Motor neuron (in vitro differentiated cells): ENCODE results near the gene KCNMB2. TPM values are rescaled to one million over a fixed set of nuclear protein-coding genes. Genes with fewer than 3 reads are reported as not detected.

Experiments used
- ATAC-seq, 8 experiments: fragments of 200-7000 bp; cut with Tn5 transposase; replicated peaks in 6 of 8; 2 replicates each; pipeline ENCODE4 v1.8.0; 2021; ENCODE audit warnings: mild to moderate bottlenecking in 8 of 8, moderate library complexity in 8 of 8
- H3K27ac ChIP-seq, 2 donors: fragments of 250-450 bp; sonication (Bioruptor Pico); 2 replicates each; pipeline ENCODE4 v1.9.0; 2021; ENCODE audit warnings: antibody characterized with exemption in 2 of 2, mild to moderate bottlenecking in 2 of 2, moderate library complexity in 1 of 2
- H3K4me1 ChIP-seq, 2 donors: fragments of 250-450 bp; sonication (Bioruptor Pico); replicated peaks in 1 of 2; 2 replicates each; pipeline ENCODE4 v1.6.1; 2021; ENCODE audit warnings: antibody characterized with exemption in 2 of 2, mild to moderate bottlenecking in 2 of 2, moderate library complexity in 1 of 2
- H3K4me3 ChIP-seq, 5 donors: fragments of 250-450 bp; sonication (Bioruptor Pico); 2 replicates each; pipeline ENCODE4 v1.9.0; 2021; ENCODE audit warnings: antibody characterized with exemption in 5 of 5, mild to moderate bottlenecking in 5 of 5, moderate library complexity in 4 of 5
- WGBS, 10 experiments: fragments of 450-650 bp; shearing (Covaris generic); methylation state at CpG; one replicate each; pipeline ENCODE4 v1.0.0; 2022; 5-methylcytosine and 5-hydroxymethylcytosine counted together
- in situ Hi-C, 9 experiments: fragments of 400-800 bp; cut with MboI; loops; one replicate each; pipeline ENCODE4 v1.15.0; 2021; ENCODE audit warnings: low sequenced_read_pairs in 9 of 9, low pct_unique_long_range_greater_than_20kb in 2 of 9; ENCODE audit not compliant: unreplicated experiment in 9 of 9
- total RNA-seq, 8 experiments: library from RNA; unstranded; fragments of 300-600 nt; gene quantifications; 2 replicates each; pipeline versions ENCODE4 v1.2.3 to v1.2.4, GENCODE V29; 2022

The KCNMB2 gene
- total RNA-seq, 8 experiments from 2014 or later = 0.18 to 4.3 (median 1.7) TPM

GRCh38 chr3:178768072-178768864 is 232.0 kb downstream of the KCNMB2 start:
- in situ Hi-C loops = no loop called here
- Histone ChIP-seq H3K4me1 (no peaks in the 10 kb centered on the region), H3K4me3 (no peak overlapping the region), H3K27ac (no peak overlapping the region)
- WGBS, 10 experiments = 12 to 100% (median 76%) methylated on average over 1 to 5 of the region's 5 CpGs
- no peak for ATAC-seq

GRCh38 chr3:178771511-178771910 is 235.3 kb downstream of the KCNMB2 start:
- in situ Hi-C loops = no loop called here
- H3K4me3 ChIP-seq = no peak overlapping the region
- 20 to 100% (median 84%) methylated on average over 1 to 3 of the region's 3 CpGs; no CpG with 5 or more reads in 2 of the 10 experiments for WGBS, 10 experiments
- no peak for ATAC-seq
- H3K4me1 ChIP-seq = no peaks in the 10 kb centered on the region
- H3K27ac ChIP-seq = no peak overlapping the region

GRCh38 chr3:178772746-178773145 is 236.5 kb downstream of the KCNMB2 start:
- ATAC-seq = no peak
- 0 to 100% (median 75%) methylated on average over 1 to 4 of the region's 4 CpGs; no CpG with 5 or more reads in 2 of the 10 experiments for WGBS, 10 experiments

DNA sequence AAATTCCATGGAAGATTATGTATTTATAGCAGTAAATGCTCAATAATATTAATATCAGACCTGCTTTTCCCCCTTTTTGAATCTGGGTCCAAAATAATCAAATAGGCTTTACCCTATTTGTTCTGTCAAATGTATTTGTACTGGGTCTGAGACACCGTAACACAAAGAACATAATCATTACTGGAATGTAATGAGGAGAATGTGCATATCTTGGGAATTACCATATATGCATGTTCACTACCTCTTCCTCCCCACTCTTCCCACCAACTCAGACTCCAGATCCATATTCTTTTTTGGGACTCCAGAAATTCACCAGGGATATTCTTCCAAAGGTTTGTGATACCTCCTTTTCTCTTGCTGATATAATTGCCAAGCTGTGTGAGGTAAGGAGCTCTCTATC is 237.1 kb downstream of the KCNMB2 start:
- peak in 3 of 8 experiments; percentile 69 to 91 (median 84) for ATAC-seq
- H3K27ac ChIP-seq = no peak overlapping the region
- WGBS, 10 experiments = 11 to 100% (median 77%) methylated on average over 1 of the region's 1 CpG; no CpG with 5 or more reads in 2 of the 10 experiments

More at GRCh38 chr3:178772746-178773145, 236.5 kb downstream of the KCNMB2 start:
- in situ Hi-C loops = no loop called here
- Histone ChIP-seq H3K4me1 (no peaks in the 10 kb centered on the region), H3K4me3 (no peak overlapping the region), H3K27ac (no peak overlapping the region)

DNA sequence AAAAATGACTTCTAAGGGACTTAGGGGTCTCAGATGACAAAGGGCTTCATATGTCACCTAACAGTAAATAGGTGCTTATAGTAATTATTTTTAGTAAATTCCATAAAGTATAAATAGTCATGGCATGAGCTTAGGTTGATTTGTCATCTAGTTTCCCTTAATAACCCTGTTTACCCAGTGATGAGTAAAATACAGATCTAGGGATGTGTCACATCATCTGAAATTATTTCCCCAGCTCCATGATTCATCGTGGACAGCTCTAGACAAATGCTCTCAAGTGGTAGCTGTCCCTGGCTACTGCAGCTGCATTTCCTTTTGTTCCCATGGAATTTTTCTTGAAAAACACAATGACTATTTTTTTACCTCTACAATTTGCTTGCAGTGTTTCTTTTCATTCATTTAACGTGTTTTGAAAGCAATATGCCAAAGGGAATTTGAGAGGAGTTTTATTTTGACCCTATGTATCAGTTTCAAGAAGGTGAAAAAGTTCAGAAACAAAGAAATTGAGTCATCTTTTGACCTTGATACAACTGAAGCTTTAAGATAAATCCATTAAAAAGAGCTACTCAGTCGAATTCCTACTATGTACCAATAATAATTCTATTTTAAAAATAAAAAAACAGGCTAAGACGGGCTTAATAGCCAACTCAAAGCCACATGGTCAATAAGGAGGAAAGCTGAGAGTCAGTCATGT is 241.6 kb downstream of the KCNMB2 start:
- Histone ChIP-seq H3K4me3 (no peak overlapping the region), H3K4me1 (no peaks in the 10 kb centered on the region), H3K27ac (no peak overlapping the region)
- peak in 6 of 8 experiments; percentile 61 to 86 (median 71) for ATAC-seq
- in situ Hi-C loops = no loop called here
- WGBS, 10 experiments = 0 to 71% (median 28%) methylated on average over 2 to 4 of the region's 4 CpGs; no CpG with 5 or more reads in 2 of the 10 experiments

More for the DNA sequence above, 237.1 kb downstream of the KCNMB2 start:
- in situ Hi-C loops = no loop called here
- Histone ChIP-seq H3K4me3 (no peak overlapping the region), H3K4me1 (no peaks in the 10 kb centered on the region)

DNA sequence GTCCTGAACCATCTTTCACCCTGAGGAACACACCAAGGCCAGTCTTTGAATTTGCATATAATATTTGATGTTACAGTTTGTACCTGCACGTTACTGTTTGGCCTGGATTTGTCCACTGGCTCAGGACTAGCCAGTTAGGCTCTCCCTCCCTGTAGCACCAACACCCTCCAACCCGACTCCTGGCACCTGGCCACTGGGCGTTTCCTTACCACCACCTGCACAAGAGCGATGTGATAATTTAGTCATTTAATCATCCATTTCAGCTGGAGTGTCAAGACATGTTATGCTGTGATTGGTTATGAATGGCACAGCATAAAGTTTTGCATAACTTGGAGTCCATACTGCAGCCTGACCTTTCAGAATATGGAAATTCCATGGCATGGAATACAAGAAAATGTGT is 242.4 kb downstream of the KCNMB2 start:
- ATAC-seq = peak in 1 of 8 experiments; percentile 60
- Histone ChIP-seq H3K27ac (no peak overlapping the region), H3K4me1 (no peaks in the 10 kb centered on the region), H3K4me3 (no peak overlapping the region)
- 8 to 100% (median 80%) methylated on average over 1 to 3 of the region's 4 CpGs; no CpG with 5 or more reads in 5 of the 10 experiments for WGBS, 10 experiments
- in situ Hi-C loops = no loop called here

DNA sequence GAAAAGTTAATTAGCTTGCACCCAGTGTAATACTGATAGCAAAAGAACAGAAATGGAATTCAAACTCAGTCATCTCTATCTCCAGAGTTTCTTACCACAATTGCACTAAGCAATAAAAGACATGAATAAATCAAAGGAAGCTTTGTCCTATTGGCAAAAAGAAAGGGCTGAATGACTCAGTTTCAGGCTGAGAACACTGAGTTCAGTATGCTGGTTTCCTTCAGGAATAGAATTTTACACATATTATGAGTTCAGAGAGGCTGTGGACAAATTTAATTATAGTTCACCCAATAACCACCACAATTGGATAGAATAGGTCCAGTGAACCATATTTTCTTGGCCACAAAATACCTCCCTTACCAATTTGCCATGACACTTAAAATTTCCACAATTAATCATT is 249.7 kb downstream of the KCNMB2 start:
- no peak overlapping the region for H3K27ac ChIP-seq
- peaks cover 0 to 3% of the 10 kb centered on the region in 2 donors for H3K4me1 ChIP-seq
- in situ Hi-C loops = no loop called here
- ATAC-seq = peak in 1 of 8 experiments; percentile 49
- H3K4me3 ChIP-seq = no peak overlapping the region

GRCh38 chr3:178787960-178788359 is 251.7 kb downstream of the KCNMB2 start:
- ATAC-seq = peak in 1 of 8 experiments; percentile 32
- WGBS, 10 experiments = 20 to 100% (median 67%) methylated on average over 1 of the region's 1 CpG; no CpG with 5 or more reads in 3 of the 10 experiments
- H3K4me3 ChIP-seq = no peak overlapping the region
- in situ Hi-C loops = no loop called here
- no peak overlapping the region for H3K27ac ChIP-seq
- H3K4me1 ChIP-seq = peaks cover 0 to 3% of the 10 kb centered on the region in 2 donors

GRCh38 chr3:178794711-178795110 is 258.5 kb downstream of the KCNMB2 start:
- in situ Hi-C loops = no loop called here
- H3K4me3 ChIP-seq = no peak overlapping the region
- H3K4me1 ChIP-seq = no peaks in the 10 kb centered on the region
- no peak overlapping the region for H3K27ac ChIP-seq
- ATAC-seq = no peak

DNA sequence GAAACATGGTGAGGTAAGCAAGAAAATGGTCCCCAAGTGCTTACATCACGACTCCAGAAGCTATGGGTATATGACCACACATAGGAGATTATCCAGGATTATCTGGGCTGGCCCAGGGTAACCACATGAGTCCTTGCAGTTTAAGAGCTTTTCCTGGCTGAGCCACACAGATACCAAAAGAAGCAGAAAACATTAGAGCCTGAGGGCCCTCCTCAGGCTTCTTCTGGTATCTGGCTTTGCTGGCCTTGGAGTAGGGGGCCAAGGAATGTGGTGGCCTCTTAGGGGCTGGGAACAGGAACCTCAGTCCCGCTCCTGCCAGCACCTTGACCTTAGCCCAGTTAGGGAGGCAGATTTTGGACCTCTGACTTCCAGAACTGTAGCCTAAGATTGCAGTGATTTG is 259.1 kb downstream of the KCNMB2 start:
- no peak overlapping the region for H3K27ac ChIP-seq
- in situ Hi-C loops = no loop called here
- no peak for ATAC-seq
- H3K4me3 ChIP-seq = no peak overlapping the region
- H3K4me1 ChIP-seq = no peaks in the 10 kb centered on the region
- WGBS, 10 experiments = 0 to 100% (median 83%) methylated on average over 1 to 2 of the region's 2 CpGs; no CpG with 5 or more reads in 3 of the 10 experiments

GRCh38 chr3:178802259-178802658 is 266.0 kb downstream of the KCNMB2 start:
- in situ Hi-C loops = no loop called here
- 0 to 100% (median 76%) methylated on average over 1 to 3 of the region's 3 CpGs; no CpG with 5 or more reads in 2 of the 10 experiments for WGBS, 10 experiments
- no peak overlapping the region for H3K4me3 ChIP-seq
- no peak overlapping the region for H3K27ac ChIP-seq
- H3K4me1 ChIP-seq = no peaks in the 10 kb centered on the region
- ATAC-seq = no peak

DNA sequence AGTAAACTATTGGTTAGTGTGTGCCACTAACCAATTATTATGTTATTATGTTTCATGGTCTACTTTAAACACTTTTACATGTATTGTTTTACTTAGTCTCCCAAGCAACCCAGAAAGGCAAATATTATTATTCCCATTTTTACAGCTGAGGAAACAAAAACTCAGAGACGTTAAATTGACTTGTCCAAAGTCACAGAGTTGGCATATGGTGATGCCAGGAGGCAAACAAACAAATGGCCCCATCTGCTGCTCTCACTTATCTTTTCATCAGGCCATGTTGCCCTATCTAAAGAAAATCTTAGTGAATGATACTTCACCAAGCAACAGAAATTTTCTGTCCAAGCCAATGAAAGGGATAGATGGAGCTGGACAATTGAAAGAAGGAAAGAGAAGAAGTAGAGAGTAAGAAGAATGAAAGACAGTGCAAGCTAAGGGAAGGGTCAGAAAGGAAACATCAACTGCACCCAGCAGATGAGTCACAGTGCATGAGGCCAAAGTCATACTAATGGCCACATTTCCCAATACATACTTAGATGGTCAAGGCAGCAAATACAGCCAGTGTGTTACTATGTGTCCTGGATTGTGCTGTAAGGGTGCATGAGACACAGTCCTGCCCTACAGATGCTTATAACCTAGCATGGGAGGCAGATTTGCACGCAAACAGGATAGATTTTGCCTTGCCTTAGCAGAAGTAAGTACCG is 266.9 kb downstream of the KCNMB2 start:
- peak in 2 of 8 experiments; percentile 97 to 98 for ATAC-seq
- in situ Hi-C loops = no loop called here
- no peak overlapping the region for H3K27ac ChIP-seq
- H3K4me1 ChIP-seq = no peaks in the 10 kb centered on the region
- 0 to 100% (median 52%) methylated on average over 1 to 3 of the region's 3 CpGs; no CpG with 5 or more reads in 3 of the 10 experiments for WGBS, 10 experiments
- H3K4me3 ChIP-seq = no peak overlapping the region

DNA sequence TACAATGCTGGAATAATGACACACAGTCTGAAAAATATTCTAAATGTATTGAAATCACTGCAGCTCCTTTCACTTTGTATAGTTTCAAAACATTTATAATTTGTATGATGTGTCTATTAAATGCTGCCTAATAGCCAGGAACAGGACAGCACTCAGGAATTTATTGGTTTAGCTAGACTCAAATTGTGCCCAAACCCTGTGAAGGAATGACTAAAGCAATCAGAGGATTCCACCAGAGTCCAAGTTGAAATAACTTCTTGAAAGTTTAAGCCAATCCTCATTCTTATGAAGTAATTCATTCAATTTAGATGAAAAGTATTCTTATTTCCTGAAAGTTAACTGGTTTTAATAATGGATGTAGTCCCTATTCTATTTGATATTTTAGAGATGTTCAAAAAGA is 268.4 kb downstream of the KCNMB2 start:
- no peak overlapping the region for H3K27ac ChIP-seq
- H3K4me1 ChIP-seq = no peaks in the 10 kb centered on the region
- ATAC-seq = no peak
- in situ Hi-C loops = no loop called here
- H3K4me3 ChIP-seq = no peak overlapping the region
